GM18505 (cell line): ENCODE results near the gene SMPD3.

Source experiments
- ATAC-seq: cut with Tn5 transposase; IDR thresholded peaks from one replicate; pipeline ENCODE4 v1.9.1; 2021; ENCODE audit not compliant: unreplicated experiment
- POLR2A ChIP-seq: IDR thresholded peaks from 4 replicates; pipeline ENCODE4 v1.6.1; 2011; ENCODE audit warnings: borderline replicate concordance; ENCODE audit not compliant: insufficient read depth, insufficient read length; ENCODE audit errors: extremely low read depth

The SMPD3 gene

GRCh38 chr16:68459457-68459856 lies 11.1 kb upstream of the SMPD3 start:
- no peak for ATAC-seq
- no peak for TF ChIP-seq POLR2A

- no peak for TF ChIP-seq POLR2A
- no peak for ATAC-seq
These were observed 10.2 kb upstream of the SMPD3 start for GRCh38 chr16:68458551-68458950.

GRCh38 chr16:68458101-68458500 lies 9.8 kb upstream of the SMPD3 start:
- TF ChIP-seq POLR2A, result no peak
- no peak for ATAC-seq

- ATAC-seq, result no peak
- TF ChIP-seq POLR2A, result no peak
These were observed 7.3 kb upstream of the SMPD3 start for GRCh38 chr16:68455631-68456030.

- ATAC-seq, result no peak
- no peak for TF ChIP-seq POLR2A
These were observed 6.7 kb upstream of the SMPD3 start for GRCh38 chr16:68454920-68455435.

- no peak for ATAC-seq
- TF ChIP-seq POLR2A, result no peak
These were observed 5.5 kb upstream of the SMPD3 start for GRCh38 chr16:68453816-68454215.

- no peak for TF ChIP-seq POLR2A
- no peak for ATAC-seq
These were observed 3.9 kb upstream of the SMPD3 start for GRCh38 chr16:68452176-68452575.

- TF ChIP-seq POLR2A, result no peak
- ATAC-seq, result no peak
These were observed 3.4 kb upstream of the SMPD3 start for GRCh38 chr16:68451676-68452075.

- no peak for TF ChIP-seq POLR2A
- no peak for ATAC-seq
These were observed 2.5 kb upstream of the SMPD3 start for GRCh38 chr16:68450741-68451255.

GRCh38 chr16:68447653-68448359 lies 502 bp downstream of the SMPD3 start:
- ATAC-seq, result peak; percentile 24
- TF ChIP-seq POLR2A, result no peak

GRCh38 chr16:68446681-68447652 lies 1.3 kb downstream of the SMPD3 start:
- no peak for ATAC-seq
- TF ChIP-seq POLR2A, result no peak

GRCh38 chr16:68445458-68445857 lies 2.9 kb downstream of the SMPD3 start:
- TF ChIP-seq POLR2A, result no peak
- ATAC-seq, result no peak

- TF ChIP-seq POLR2A, result no peak
- ATAC-seq, result no peak
These were observed 4.2 kb downstream of the SMPD3 start for GRCh38 chr16:68444056-68444657.
